NCI-H446 treated with DMSO at 0.1 percent for 48 hours (cell line): ENCODE measurements around the gene RESF1.

ENCODE experiments used
- DNase-seq: peaks from one replicate; lab custom pipeline; 2025; lab: John Stamatoyannopoulos, UW

Gene RESF1

GRCh38 chr12:32005496-32006125, 46.4 kb downstream of the RESF1 start:
- DNase-seq, result no peak
